Upper lobe of right lung (tissue), 1 donor: ENCODE results near the gene RAPGEF6. TPM values are rescaled to one million over a fixed set of nuclear protein-coding genes. Genes with fewer than 3 reads are reported as not detected.

Experiments
- ATAC-seq: fragments of 200-7000 bp; cut with Tn5 transposase; one replicate; pipeline ENCODE4 v1.9.1; 2020; ENCODE audit warnings: mild to moderate bottlenecking, moderate library complexity
- DNase-seq: peaks from one replicate; pipeline ENCODE4 v3.0.0-alpha.2; 2020
- H3K27ac ChIP-seq: fragments of 200-600 bp; one replicate; pipeline ENCODE4 v1.8.0; 2022
- H3K27me3 ChIP-seq: fragments of 200-600 bp; one replicate; pipeline ENCODE4 v1.8.0; 2022; ENCODE audit warnings: mild to moderate bottlenecking
- H3K36me3 ChIP-seq: fragments of 200-600 bp; one replicate; pipeline ENCODE4 v1.8.0; 2022
- H3K4me1 ChIP-seq: fragments of 200-600 bp; one replicate; pipeline ENCODE4 v1.8.0; 2022
- H3K4me3 ChIP-seq: fragments of 200-600 bp; one replicate; pipeline ENCODE4 v1.8.0; 2022; ENCODE audit warnings: mild to moderate bottlenecking
- H3K9me3 ChIP-seq: fragments of 200-600 bp; one replicate; pipeline ENCODE4 v1.8.0; 2022
- intact Hi-C: fragments of 100-400 bp; cut with DNase I; formaldehyde crosslinking; loops from one replicate; pipeline ENCODE4 v1.11.0; 2022
- total RNA-seq: library from RNA; stranded (reverse); fragmentation: NEBNext Ultra II Directional; extraction: Animal tissue kit (Norgen Biotek cat#: 25700); gene quantifications from one replicate; pipeline ENCODE4 v1.2.1, GENCODE V29; 2021
- TF ChIP-seq, protein P1 (sequence below): fragments of 200-600 bp; IDR thresholded peaks from one replicate; pipeline ENCODE4 v1.8.0; 2022; ENCODE audit warnings: antibody characterized with exemption
- donor health status: DM: no; HTN: yes; CAD: no; lungs with severe emphysema.

The RAPGEF6 gene
- total RNA-seq, 1 donor from 2014 or later, result 27.2 TPM

GRCh38 chr5:131379723-131380122 lies 255.3 kb downstream of the RAPGEF6 start:
- DNase-seq (no peak), ATAC-seq (peak; percentile 72)
- Histone ChIP-seq H3K27ac (peak overlapping the region; percentile 80), H3K4me3 (no peak overlapping the region), H3K36me3 (no peaks in the 10 kb centered on the region), H3K27me3 (no peaks in the 10 kb centered on the region), H3K9me3 (no peaks in the 10 kb centered on the region), H3K4me1 (peaks cover 35% of the 10 kb centered on the region)
- intact Hi-C loops, result no loop called here
- TF ChIP-seq, protein P1, sequence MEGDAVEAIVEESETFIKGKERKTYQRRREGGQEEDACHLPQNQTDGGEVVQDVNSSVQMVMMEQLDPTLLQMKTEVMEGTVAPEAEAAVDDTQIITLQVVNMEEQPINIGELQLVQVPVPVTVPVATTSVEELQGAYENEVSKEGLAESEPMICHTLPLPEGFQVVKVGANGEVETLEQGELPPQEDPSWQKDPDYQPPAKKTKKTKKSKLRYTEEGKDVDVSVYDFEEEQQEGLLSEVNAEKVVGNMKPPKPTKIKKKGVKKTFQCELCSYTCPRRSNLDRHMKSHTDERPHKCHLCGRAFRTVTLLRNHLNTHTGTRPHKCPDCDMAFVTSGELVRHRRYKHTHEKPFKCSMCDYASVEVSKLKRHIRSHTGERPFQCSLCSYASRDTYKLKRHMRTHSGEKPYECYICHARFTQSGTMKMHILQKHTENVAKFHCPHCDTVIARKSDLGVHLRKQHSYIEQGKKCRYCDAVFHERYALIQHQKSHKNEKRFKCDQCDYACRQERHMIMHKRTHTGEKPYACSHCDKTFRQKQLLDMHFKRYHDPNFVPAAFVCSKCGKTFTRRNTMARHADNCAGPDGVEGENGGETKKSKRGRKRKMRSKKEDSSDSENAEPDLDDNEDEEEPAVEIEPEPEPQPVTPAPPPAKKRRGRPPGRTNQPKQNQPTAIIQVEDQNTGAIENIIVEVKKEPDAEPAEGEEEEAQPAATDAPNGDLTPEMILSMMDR, result no peak

DNA sequence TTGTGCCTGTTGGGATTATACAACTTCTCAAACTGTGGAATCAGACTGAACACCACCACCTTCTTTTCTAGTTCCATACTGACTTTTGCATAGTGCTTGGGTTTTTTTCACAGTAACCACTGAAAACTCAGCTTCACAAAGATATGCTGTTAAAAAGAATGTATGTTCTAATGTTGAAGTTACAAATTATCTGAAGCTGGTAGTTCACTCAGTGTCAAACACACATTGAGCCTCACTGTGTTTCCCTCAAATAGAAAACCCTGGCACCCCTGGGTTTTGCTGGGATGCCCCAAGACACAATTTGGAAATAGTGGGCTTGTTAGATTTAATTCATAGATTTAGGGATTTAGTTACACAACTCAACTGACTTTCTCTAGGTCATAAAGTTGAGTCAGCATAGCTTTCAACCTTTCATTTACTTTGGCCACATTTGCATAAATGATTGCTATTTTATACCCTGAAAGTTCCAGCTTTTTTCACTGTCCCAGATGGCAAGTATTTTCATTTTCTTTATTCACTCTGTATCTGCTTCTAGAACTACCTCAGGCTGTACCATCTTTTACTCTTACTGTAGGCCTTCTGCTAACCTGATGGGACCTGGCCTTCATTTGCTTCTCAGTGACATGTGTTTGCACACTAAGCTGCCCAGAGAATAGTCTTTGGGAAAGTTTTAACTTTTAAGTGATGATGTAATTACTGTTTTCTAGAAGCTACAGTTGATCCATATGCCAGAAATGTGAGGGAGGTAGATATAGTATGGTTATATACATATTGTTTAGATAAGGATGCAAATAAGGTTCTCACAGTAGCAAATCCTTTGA lies 256.1 kb downstream of the RAPGEF6 start:
- Histone ChIP-seq H3K4me3 (no peak overlapping the region), H3K9me3 (no peaks in the 10 kb centered on the region), H3K4me1 (peaks cover 35% of the 10 kb centered on the region), H3K27me3 (no peaks in the 10 kb centered on the region), H3K27ac (peak overlapping the region; percentile 80), H3K36me3 (no peaks in the 10 kb centered on the region)
- intact Hi-C loops, result no loop called here
- no peak for ATAC-seq
- no peak for DNase-seq
- TF ChIP-seq, protein P1, result no peak

DNA sequence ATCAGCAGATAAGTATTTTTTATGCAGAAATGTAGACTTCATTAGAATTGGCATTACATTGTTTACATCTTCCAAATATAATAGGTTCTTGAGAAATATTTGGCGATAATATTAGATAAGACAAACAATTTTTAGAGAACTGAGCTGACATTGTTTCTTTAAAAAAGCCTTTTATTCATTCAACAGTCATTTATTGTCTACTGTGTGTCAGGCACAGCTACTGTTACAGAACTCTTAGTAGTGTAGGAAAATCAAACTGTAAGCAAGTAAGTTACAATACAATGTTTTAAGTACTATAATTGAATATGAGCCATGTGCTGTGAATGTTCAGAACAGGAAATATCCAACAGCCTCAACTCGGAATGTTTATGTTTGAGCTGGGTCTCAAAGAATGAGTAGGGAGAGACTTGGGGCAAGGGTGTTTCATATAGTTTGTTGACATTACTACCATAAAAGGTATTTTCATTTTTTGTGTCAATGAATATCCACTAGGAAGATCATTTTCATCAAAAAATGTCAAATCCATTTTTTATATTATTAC lies 257.2 kb downstream of the RAPGEF6 start:
- H3K9me3 ChIP-seq, result no peaks in the 10 kb centered on the region
- no peak for ATAC-seq
- no peak overlapping the region for H3K4me3 ChIP-seq
- TF ChIP-seq, protein P1, result no peak
- no peaks in the 10 kb centered on the region for H3K27me3 ChIP-seq
- DNase-seq, result no peak
- intact Hi-C loops, result no loop called here
- H3K4me1 ChIP-seq, result peaks cover 32% of the 10 kb centered on the region
- H3K27ac ChIP-seq, result no peak overlapping the region
- H3K36me3 ChIP-seq, result no peaks in the 10 kb centered on the region

- Histone ChIP-seq H3K27ac (no peak overlapping the region), H3K4me1 (peaks cover 32% of the 10 kb centered on the region), H3K36me3 (no peaks in the 10 kb centered on the region), H3K4me3 (no peak overlapping the region), H3K9me3 (no peaks in the 10 kb centered on the region), H3K27me3 (no peaks in the 10 kb centered on the region)
- TF ChIP-seq, protein P1, result no peak
- ATAC-seq (no peak), DNase-seq (no peak)
- intact Hi-C loops, result no loop called here
Observed at GRCh38 chr5:131377346-131377745, 257.7 kb downstream of the RAPGEF6 start.

DNA sequence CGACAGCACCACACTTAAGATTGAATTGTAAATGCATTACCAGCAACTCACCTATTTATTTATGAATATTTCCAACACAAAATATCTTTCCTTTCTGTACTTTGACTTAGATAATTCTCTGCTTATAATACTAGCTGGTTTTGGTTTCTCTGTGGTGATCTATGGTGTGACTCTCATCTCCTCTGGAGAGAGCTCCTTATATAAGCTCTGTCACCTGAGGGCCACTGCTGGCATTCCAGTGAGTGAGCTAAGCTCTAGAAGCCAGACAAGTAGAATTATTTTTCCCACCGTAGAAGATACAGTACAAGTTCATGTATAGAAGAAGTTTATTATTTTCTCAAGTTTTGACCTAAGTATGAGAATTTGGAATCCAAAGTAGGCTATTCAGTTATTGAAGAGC lies 259.7 kb downstream of the RAPGEF6 start:
- H3K27ac ChIP-seq, result no peak overlapping the region
- H3K4me3 ChIP-seq, result no peak overlapping the region
- intact Hi-C loops, result no loop called here
- TF ChIP-seq, protein P1, result no peak
- ATAC-seq (no peak), DNase-seq (no peak)
- H3K9me3 ChIP-seq, result no peaks in the 10 kb centered on the region
- no peaks in the 10 kb centered on the region for H3K27me3 ChIP-seq
- H3K4me1 ChIP-seq, result peaks cover 24% of the 10 kb centered on the region
- H3K36me3 ChIP-seq, result no peaks in the 10 kb centered on the region

Other genes with a start within 250 kb of the RAPGEF6 start
- gene FNIP1, start 161.8 kb upstream of the RAPGEF6 start, total RNA-seq, result 42.7 TPM